PC-9 (cell line): ENCODE results near the gene ZSCAN5A. TPM values are rescaled to one million over a fixed set of nuclear protein-coding genes. Genes with fewer than 3 reads are reported as not detected.

Experiments used
- BruUV-seq: library from RNA; stranded (reverse); fragments of 400-500 nt; replicated peaks from 2 replicates; lab custom pipeline; 2021; lab: Mats Ljungman, UMichigan
- CTCF ChIA-PET: fragments of 300-600 bp; sonication (Branson Sonifier 250); formaldehyde crosslinking; loops from one replicate; lab custom pipeline; 2022; ENCODE audit warnings: antibody characterized with exemption; lab: Charles Lee
- POLR2A ChIA-PET: fragments of 300-600 bp; sonication (Branson Sonifier 250); formaldehyde crosslinking; loops from one replicate; lab custom pipeline; 2022; ENCODE audit warnings: antibody characterized with exemption; ENCODE audit not compliant: unreplicated experiment; lab: Charles Lee
- DNase-seq, 2 experiments: peaks; one replicate each; pipeline versions ENCODE4 v3.0.0 to v3.0.0-alpha.2; 2015 to 2022; ENCODE audit warnings: mixed read lengths in 1 of 2
- H2AFZ ChIP-seq: fragments of 200-600 bp; sonication (generic); 2 replicates; pipeline ENCODE4 v1.8.1; 2017; ENCODE audit warnings: antibody characterized with exemption
- H3F3A ChIP-seq: fragments of 200-600 bp; sonication (generic); 2 replicates; pipeline ENCODE4 v1.8.1; 2017; ENCODE audit warnings: antibody characterized with exemption, mild to moderate bottlenecking, low read depth; ENCODE audit not compliant: insufficient read depth
- H3K27ac ChIP-seq: fragments of 200-600 bp; sonication (generic); 2 replicates; pipeline ENCODE4 v1.6.1; 2016; ENCODE audit warnings: mixed run types
- H3K27me3 ChIP-seq: fragments of 200-600 bp; sonication (generic); 2 replicates; pipeline ENCODE4 v1.6.1; 2016; ENCODE audit warnings: low read depth, mixed run types; ENCODE audit not compliant: insufficient read depth
- H3K36me3 ChIP-seq: fragments of 200-600 bp; sonication (generic); 2 replicates; pipeline ENCODE4 v1.6.1; 2016; ENCODE audit warnings: low read depth, mixed run types
- H3K4me1 ChIP-seq: fragments of 200-600 bp; sonication (generic); replicated peaks from 2 replicates; pipeline ENCODE4 v1.6.1; 2016; ENCODE audit warnings: mixed run types; ENCODE audit not compliant: insufficient read depth
- H3K4me2 ChIP-seq: fragments of 200-600 bp; sonication (generic); 2 replicates; pipeline ENCODE4 v1.6.1; 2017; ENCODE audit warnings: mixed run types
- H3K4me3 ChIP-seq: fragments of 200-600 bp; sonication (generic); 2 replicates; pipeline ENCODE4 v1.6.1; 2016; ENCODE audit warnings: mixed run types
- H3K79me2 ChIP-seq: fragments of 200-600 bp; sonication (generic); 2 replicates; pipeline ENCODE4 v1.6.1; 2017; ENCODE audit warnings: low read depth, mixed run types
- H3K9me2 ChIP-seq: fragments of 200-600 bp; sonication (generic); 2 replicates; pipeline ENCODE4 v1.8.1; 2017; ENCODE audit warnings: mild to moderate bottlenecking; ENCODE audit not compliant: insufficient read depth
- H3K9me3 ChIP-seq: fragments of 200-600 bp; sonication (generic); 2 replicates; pipeline ENCODE4 v1.8.1; 2016; ENCODE audit warnings: low read depth; ENCODE audit not compliant: insufficient read depth
- H4K20me1 ChIP-seq: fragments of 200-600 bp; sonication (generic); 2 replicates; pipeline ENCODE4 v1.8.1; 2017; ENCODE audit not compliant: insufficient read depth
- EZH2 ChIP-seq: fragments of 200-600 bp; sonication (generic); IDR thresholded peaks from 2 replicates; pipeline ENCODE4 v1.8.0; 2017; ENCODE audit warnings: antibody characterized with exemption, low read depth
- intact Hi-C: fragments of 100-400 bp; cut with micrococcal nuclease; formaldehyde crosslinking; loops from one replicate; pipeline ENCODE4 v1.10.0; 2022; ENCODE audit not compliant: unreplicated experiment
- total RNA-seq: library from RNA; stranded (reverse); gene quantifications from 2 replicates; pipeline ENCODE4 v1.2.3, GENCODE V29; 2021
- TF ChIP-seq, protein P1 (sequence below): fragments of 200-600 bp; sonication (generic); conservative IDR thresholded peaks from 2 replicates; pipeline ENCODE4 v1.6.1; 2017; ENCODE audit warnings: mixed run types, antibody characterized with exemption, mild to moderate bottlenecking, moderate library complexity

The ZSCAN5A gene
- total RNA-seq, 1 experiment from 2014 or later, result 20.5 TPM

DNA sequence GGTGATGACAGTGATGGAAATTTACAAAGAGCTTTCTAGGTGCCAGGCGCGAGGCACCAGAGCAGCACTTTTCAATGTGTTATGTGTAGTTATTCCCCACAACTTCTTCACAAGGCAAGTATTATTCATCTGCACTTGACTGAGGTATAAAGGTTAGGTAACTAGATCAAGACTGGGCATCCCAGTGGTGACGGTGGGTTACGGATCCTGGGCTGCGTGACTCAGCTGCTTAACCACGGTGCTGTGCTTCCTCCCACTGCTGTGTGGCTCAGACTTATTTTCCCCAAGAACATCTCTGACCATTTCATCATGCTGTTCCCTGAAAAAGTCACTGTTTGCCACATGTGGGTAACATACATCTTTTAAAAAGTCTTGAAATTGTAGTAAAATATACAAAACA is 22.8 kb downstream of the ZSCAN5A start:
- H3K79me2 ChIP-seq, result no peaks in the 10 kb centered on the region
- TF ChIP-seq, protein P1, sequence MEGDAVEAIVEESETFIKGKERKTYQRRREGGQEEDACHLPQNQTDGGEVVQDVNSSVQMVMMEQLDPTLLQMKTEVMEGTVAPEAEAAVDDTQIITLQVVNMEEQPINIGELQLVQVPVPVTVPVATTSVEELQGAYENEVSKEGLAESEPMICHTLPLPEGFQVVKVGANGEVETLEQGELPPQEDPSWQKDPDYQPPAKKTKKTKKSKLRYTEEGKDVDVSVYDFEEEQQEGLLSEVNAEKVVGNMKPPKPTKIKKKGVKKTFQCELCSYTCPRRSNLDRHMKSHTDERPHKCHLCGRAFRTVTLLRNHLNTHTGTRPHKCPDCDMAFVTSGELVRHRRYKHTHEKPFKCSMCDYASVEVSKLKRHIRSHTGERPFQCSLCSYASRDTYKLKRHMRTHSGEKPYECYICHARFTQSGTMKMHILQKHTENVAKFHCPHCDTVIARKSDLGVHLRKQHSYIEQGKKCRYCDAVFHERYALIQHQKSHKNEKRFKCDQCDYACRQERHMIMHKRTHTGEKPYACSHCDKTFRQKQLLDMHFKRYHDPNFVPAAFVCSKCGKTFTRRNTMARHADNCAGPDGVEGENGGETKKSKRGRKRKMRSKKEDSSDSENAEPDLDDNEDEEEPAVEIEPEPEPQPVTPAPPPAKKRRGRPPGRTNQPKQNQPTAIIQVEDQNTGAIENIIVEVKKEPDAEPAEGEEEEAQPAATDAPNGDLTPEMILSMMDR, result no peak
- no peak for TF ChIP-seq EZH2
- no TSS peak for BruUV-seq
- POLR2A ChIA-PET, result no interaction called here
- H4K20me1 ChIP-seq, result peaks cover 9% of the 10 kb centered on the region; the same call in 1 of the 2 replicates
- no peaks in the 10 kb centered on the region for H3K9me3 ChIP-seq
- H3K4me2 ChIP-seq, result no peak overlapping the region
- CTCF ChIA-PET, result no interaction called here
- H3K4me3 ChIP-seq, result no peak overlapping the region
- no peaks in the 10 kb centered on the region for H3F3A ChIP-seq
- no peak overlapping the region for H2AFZ ChIP-seq
- intact Hi-C loops, result no loop called here
- no peaks in the 10 kb centered on the region for H3K9me2 ChIP-seq
- H3K4me1 ChIP-seq, result no peaks in the 10 kb centered on the region
- no peak for DNase-seq
- H3K27me3 ChIP-seq, result no peaks in the 10 kb centered on the region
- H3K27ac ChIP-seq, result no peak overlapping the region
- no peaks in the 10 kb centered on the region for H3K36me3 ChIP-seq

DNA sequence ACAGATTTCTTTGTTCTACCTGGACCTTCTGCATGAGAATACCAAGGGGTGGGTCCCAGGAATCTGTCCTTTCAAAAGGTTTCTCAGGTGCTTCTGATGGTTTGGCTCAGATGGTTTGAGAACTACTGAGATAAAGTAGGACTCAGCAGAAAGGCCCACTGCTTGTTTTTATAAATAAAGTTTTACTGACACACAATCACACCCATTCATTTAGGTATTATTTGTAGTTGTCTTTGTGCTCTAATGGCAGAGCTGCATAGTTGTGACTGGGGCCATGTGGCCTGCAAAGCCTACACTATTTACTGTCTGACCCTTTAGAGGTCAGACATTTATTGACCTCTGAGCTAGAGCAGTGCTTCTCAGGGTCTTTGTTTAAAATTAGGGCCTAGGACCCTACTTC is 24.5 kb downstream of the ZSCAN5A start:
- Histone ChIP-seq H3F3A (no peaks in the 10 kb centered on the region), H3K79me2 (no peaks in the 10 kb centered on the region), H2AFZ (no peak overlapping the region), H3K9me2 (no peaks in the 10 kb centered on the region), H3K4me3 (no peak overlapping the region), H3K27me3 (no peaks in the 10 kb centered on the region), H3K4me2 (no peak overlapping the region), H3K27ac (no peak overlapping the region), H3K36me3 (no peaks in the 10 kb centered on the region), H3K9me3 (no peaks in the 10 kb centered on the region), H4K20me1 (peaks cover 8% of the 10 kb centered on the region; the same call in 1 of the 2 replicates), H3K4me1 (no peaks in the 10 kb centered on the region)
- POLR2A ChIA-PET, result no interaction called here
- intact Hi-C loops, result no loop called here
- no peak for DNase-seq
- TF ChIP-seq EZH2, result no peak
- TF ChIP-seq, protein P1, result no peak
- CTCF ChIA-PET, result no interaction called here
- no TSS peak for BruUV-seq

- TF ChIP-seq EZH2, result no peak
- TF ChIP-seq, protein P1, result no peak
- CTCF ChIA-PET, result no interaction called here
- Histone ChIP-seq H3K9me2 (no peaks in the 10 kb centered on the region), H3K27me3 (no peaks in the 10 kb centered on the region), H3K27ac (no peak overlapping the region), H3K4me2 (no peak overlapping the region), H3K9me3 (no peaks in the 10 kb centered on the region), H3F3A (no peaks in the 10 kb centered on the region), H4K20me1 (no peaks in the 10 kb centered on the region), H3K4me1 (no peaks in the 10 kb centered on the region), H3K79me2 (no peaks in the 10 kb centered on the region), H2AFZ (no peak overlapping the region), H3K36me3 (no peaks in the 10 kb centered on the region), H3K4me3 (no peak overlapping the region)
- no peak for DNase-seq
- intact Hi-C loops, result no loop called here
- POLR2A ChIA-PET, result no interaction called here
- BruUV-seq, result no TSS peak
Observed at GRCh38 chr19:56284746-56285145, 29.9 kb downstream of the ZSCAN5A start.
